T-helper 17 cell (primary cell): Measurements from ENCODE around the gene KCNQ2. TPM values are rescaled to one million over a fixed set of nuclear protein-coding genes. Genes with fewer than 3 reads are reported as not detected.
"Not testable (repeated sequence)": the region's sequence is repeated elsewhere in the genome, so short reads cannot be mapped to it uniquely, and the experiment has no call there.

Source experiments
- ATAC-seq: fragments of 150-1000 bp; cut with Tn5 transposase; 2 replicates; pipeline ENCODE4 v1.10.0; 2021; ENCODE audit warnings: mild to moderate bottlenecking, moderate library complexity
- DNase-seq, 3 donors: peaks; one replicate each; pipeline versions ENCODE4 v3.0.0 to v3.0.0-alpha.2; 2020 to 2021
- H3K9me3 ChIP-seq: one replicate; pipeline ENCODE4 v1.7.0; 2013; ENCODE audit warnings: low read length, mild to moderate bottlenecking; ENCODE audit not compliant: control insufficient read depth, poor library complexity, severe bottlenecking
- H3K27ac Mint-ChIP-seq: one replicate; pipeline ENCODE4 v1.8.0; 2022; ENCODE audit warnings: mild to moderate bottlenecking, moderate library complexity, mixed read lengths
- H3K27me3 Mint-ChIP-seq: one replicate; pipeline ENCODE4 v1.8.0; 2022; ENCODE audit warnings: mixed read lengths
- H3K36me3 Mint-ChIP-seq: one replicate; pipeline ENCODE4 v1.8.0; 2022; ENCODE audit warnings: low read depth, mixed read lengths
- H3K4me1 Mint-ChIP-seq: one replicate; pipeline ENCODE4 v1.8.0; 2022; ENCODE audit warnings: mild to moderate bottlenecking, mixed read lengths
- H3K4me3 Mint-ChIP-seq: one replicate; pipeline ENCODE4 v1.8.0; 2022; ENCODE audit warnings: mild to moderate bottlenecking, moderate library complexity, mixed read lengths
- total RNA-seq, 4 donors: library from RNA in 2 of 4; stranded (reverse) in 2 of 4; gene quantifications; one replicate each; pipeline ENCODE4 v1.2.3 and lab custom pipeline; 2022 to 2026

KCNQ2 gene
- total RNA-seq, 2 donors from 2014 or later: not detected

GRCh38 chr20:63479695-63480419 lies 7.4 kb upstream of the KCNQ2 start:
- not testable (repeated sequence) for ATAC-seq, H3K36me3 Mint-ChIP-seq, H3K27ac Mint-ChIP-seq

DNA sequence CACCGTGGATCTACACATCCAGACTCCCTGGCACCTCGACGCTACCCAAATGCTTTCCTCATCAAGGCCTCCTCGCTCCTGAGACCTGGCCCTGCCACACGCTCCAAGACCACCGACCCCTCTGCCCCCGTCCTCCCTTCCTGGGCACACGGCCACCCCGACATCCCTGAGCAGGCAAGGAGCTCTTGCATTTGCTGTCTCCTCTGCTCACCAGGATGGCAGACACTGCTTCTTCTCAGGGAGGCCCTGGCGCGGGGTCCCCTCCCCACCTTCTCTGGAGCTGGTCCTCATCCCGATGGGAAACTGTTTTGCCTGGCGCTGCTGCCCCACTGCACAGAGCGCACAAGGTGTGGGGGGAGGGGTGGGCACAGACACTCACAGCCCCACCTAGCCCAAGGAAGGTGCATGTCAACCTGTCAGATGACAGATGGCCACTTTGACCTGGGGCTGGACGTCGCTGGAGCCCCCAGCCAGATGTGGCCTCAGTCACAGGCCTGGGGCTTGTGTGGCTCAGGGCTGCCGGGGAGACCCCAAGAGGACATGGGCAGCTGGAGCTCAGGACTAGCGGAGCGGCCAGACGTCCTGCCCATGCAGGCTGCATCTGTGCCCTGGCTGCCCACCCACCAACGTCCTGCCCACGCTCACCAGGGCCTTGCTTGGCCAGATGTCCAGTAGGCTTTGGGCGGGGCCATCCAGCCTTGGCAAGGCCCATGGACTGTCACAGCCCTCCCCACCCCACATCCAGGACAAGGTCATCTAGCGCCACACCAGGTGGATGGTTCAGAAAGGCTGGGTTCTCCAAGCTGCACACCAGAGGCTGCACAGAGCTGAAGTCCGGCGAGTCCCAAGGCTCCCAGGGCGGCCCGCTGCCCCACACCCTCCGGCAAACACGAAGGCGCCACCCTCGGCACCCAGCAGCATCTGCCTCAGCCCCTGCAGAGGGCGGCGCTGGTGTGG lies 6.2 kb upstream of the KCNQ2 start:
- H3K9me3 ChIP-seq: no peaks in the 10 kb centered on the region
- peak overlapping the region; percentile 57 for H3K4me3 Mint-ChIP-seq
- ATAC-seq (no peak), DNase-seq (no peak)
- peaks cover 12% of the 10 kb centered on the region for H3K4me1 Mint-ChIP-seq
- H3K27me3 Mint-ChIP-seq: peaks cover 74% of the 10 kb centered on the region
- peaks cover 2% of the 10 kb centered on the region for H3K36me3 Mint-ChIP-seq
- H3K27ac Mint-ChIP-seq: no peak overlapping the region

More at GRCh38 chr20:63479695-63480419, 7.4 kb upstream of the KCNQ2 start:
- H3K4me1 Mint-ChIP-seq, H3K9me3 ChIP-seq, DNase-seq, H3K4me3 Mint-ChIP-seq: not testable (repeated sequence)
- peaks cover 63% of the 10 kb centered on the region for H3K27me3 Mint-ChIP-seq

GRCh38 chr20:63477944-63478343 lies 5.5 kb upstream of the KCNQ2 start:
- Mint-ChIP-seq H3K36me3 (peaks cover 2% of the 10 kb centered on the region), H3K27ac (no peak overlapping the region), H3K27me3 (peaks cover 71% of the 10 kb centered on the region), H3K4me1 (peaks cover 11% of the 10 kb centered on the region), H3K4me3 (no peak overlapping the region)
- ATAC-seq (no peak), DNase-seq (no peak)
- no peaks in the 10 kb centered on the region for H3K9me3 ChIP-seq

DNA sequence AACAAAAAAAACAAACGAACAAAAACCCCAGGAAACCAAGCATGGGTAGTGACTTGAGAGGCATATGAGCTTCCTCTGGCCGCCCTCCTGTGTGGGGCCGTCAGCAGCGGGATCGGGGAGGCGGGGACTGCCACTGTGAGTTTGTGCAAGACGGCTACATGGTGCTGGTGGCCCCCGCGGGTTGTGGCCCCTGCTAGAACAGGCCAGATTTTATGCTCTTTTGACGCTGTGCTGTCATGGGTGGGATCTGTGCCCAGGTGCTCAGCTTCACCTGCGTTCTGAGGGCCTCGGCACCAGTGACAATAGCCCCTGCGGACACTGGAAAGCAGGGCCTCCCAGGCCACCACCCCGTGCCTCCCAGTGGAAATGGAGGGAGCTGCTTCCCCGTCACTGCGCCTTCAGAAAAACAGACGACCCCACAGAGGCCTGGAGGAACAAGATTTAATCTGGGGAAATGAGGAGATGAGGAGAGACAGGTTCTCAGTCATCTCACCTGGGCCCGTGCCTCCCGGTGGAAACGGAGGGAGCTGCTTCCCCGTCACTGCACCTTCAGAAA lies 4.7 kb upstream of the KCNQ2 start:
- no peaks in the 10 kb centered on the region for H3K9me3 ChIP-seq
- peaks cover 63% of the 10 kb centered on the region for H3K27me3 Mint-ChIP-seq
- peaks cover 8% of the 10 kb centered on the region for H3K4me1 Mint-ChIP-seq
- H3K27ac Mint-ChIP-seq: no peak overlapping the region
- ATAC-seq: no peak
- H3K36me3 Mint-ChIP-seq: peaks cover 2% of the 10 kb centered on the region
- H3K4me3 Mint-ChIP-seq: no peak overlapping the region
- no peak for DNase-seq

GRCh38 chr20:63475209-63475608 lies 2.8 kb upstream of the KCNQ2 start:
- Mint-ChIP-seq H3K4me1 (peaks cover 6% of the 10 kb centered on the region), H3K27me3 (peaks cover 54% of the 10 kb centered on the region), H3K4me3 (no peak overlapping the region), H3K36me3 (peaks cover 2% of the 10 kb centered on the region), H3K27ac (no peak overlapping the region)
- no peak for ATAC-seq
- no peaks in the 10 kb centered on the region for H3K9me3 ChIP-seq
- no peak for DNase-seq

DNA sequence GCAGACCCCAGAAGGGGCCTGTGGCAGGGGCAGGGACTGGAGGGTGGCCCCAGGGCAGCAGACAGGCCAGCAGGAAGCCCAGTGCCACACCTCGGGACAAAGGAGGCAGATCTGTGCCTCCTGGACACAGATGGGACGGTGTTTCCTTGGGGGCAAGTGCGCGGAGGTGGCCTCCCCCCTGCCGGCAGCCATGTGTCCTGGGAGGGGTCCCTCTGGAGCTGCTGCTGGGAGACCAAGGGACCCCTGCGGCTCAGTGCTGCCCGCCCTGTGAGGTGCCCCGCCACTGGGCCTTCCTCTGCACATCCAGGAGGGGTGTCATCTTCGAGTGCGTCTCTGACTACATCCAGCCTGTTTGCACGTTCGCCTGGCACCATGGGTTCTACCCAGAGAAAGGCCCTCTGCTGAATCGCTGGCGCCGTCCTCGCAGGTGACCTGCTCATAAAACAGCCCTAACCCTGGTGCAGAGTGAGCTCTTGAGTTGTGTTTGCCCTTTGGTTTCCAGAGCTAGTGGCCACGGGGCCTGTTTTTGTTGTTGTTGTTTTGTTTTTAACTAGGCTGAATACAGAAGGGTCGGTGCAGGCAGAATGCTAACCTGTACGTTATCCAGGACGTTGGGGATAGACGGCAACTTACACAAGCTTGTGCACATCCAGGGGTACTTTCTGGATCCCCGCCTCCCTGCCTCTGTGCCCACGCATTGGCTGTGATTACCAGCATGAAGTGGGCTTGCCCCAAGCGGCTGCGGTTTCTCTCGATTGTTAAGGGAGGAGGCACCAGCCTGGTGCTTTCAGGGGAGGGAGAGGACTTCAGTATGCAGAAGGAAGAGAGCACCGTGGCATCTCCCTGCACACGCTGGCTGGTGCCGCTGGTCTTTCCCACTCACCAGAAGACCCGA lies 1.3 kb upstream of the KCNQ2 start:
- peaks cover 6% of the 10 kb centered on the region for H3K4me1 Mint-ChIP-seq
- DNase-seq (no peak), ATAC-seq (peak; percentile 28)
- H3K4me3 Mint-ChIP-seq: no peak overlapping the region
- peaks cover 2% of the 10 kb centered on the region for H3K36me3 Mint-ChIP-seq
- no peaks in the 10 kb centered on the region for H3K9me3 ChIP-seq
- no peak overlapping the region for H3K27ac Mint-ChIP-seq
- peaks cover 48% of the 10 kb centered on the region for H3K27me3 Mint-ChIP-seq

DNA sequence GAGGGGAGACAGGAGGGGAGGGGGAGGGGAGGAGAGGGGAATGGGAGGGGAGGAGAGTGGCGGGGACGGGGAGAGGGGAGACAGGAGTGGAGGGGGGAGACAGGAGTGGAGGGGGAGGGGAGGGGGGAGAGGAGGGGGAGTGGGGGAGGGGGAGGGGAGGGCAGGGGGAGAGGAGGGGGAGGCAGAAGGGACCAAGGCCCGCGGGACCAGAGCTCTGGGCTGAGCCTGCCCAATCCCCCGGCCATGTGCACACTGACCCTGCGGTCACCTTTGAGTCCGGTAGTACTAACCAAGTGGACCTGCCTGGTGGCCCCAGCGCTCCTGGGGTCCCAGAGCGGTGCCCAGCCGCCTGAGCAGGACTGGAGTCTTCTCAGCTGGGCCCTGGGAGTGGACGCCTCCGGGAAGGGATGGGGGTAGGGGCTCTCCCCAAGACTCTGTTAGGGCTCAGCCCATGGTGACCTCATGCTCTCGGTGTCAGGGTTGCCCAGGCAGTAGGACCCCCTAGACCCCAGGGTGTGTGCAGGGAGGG lies 471 bp upstream of the KCNQ2 start:
- no peaks in the 10 kb centered on the region for H3K9me3 ChIP-seq
- Mint-ChIP-seq H3K36me3 (peaks cover 2% of the 10 kb centered on the region), H3K27ac (no peak overlapping the region), H3K4me3 (peak overlapping the region; percentile 21), H3K27me3 (peaks cover 42% of the 10 kb centered on the region), H3K4me1 (peaks cover 4% of the 10 kb centered on the region)
- no peak for DNase-seq
- ATAC-seq: no peak

GRCh38 chr20:63471717-63471980 lies 806 bp downstream of the KCNQ2 start:
- no peaks in the 10 kb centered on the region for H3K9me3 ChIP-seq
- Mint-ChIP-seq H3K27me3 (peaks cover 38% of the 10 kb centered on the region), H3K27ac (no peak overlapping the region), H3K36me3 (peaks cover 3% of the 10 kb centered on the region), H3K4me1 (peaks cover 4% of the 10 kb centered on the region), H3K4me3 (no peak overlapping the region)
- ATAC-seq (no peak), DNase-seq (no peak)

GRCh38 chr20:63471002-63471716 lies 1.3 kb downstream of the KCNQ2 start:
- no peak overlapping the region for H3K27ac Mint-ChIP-seq
- no peaks in the 10 kb centered on the region for H3K9me3 ChIP-seq
- H3K4me1 Mint-ChIP-seq: peaks cover 4% of the 10 kb centered on the region
- peaks cover 3% of the 10 kb centered on the region for H3K36me3 Mint-ChIP-seq
- no peak for ATAC-seq
- DNase-seq: no peak
- H3K4me3 Mint-ChIP-seq: peak overlapping the region; percentile 25
- H3K27me3 Mint-ChIP-seq: peaks cover 37% of the 10 kb centered on the region

DNA sequence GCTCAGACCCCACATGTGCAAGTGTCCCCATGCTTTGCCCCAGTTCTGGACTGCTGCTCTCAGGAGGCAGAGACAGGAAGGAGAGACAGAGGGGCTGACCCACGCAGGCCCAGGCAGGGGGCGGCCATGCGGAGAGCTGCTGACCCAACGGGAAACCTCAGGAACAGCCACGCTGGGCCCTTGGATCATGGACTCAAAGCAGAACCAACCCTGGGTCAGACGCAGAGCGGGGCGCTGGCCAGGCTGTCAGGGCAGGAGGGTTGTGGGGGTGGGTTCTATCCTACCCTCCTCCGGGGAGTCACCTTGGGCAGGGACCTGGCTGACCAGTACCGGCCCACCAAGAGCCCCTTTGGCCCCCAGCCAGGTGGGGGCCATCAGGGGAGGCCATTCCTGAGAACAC lies 2.0 kb downstream of the KCNQ2 start:
- no peaks in the 10 kb centered on the region for H3K9me3 ChIP-seq
- H3K4me1 Mint-ChIP-seq: peaks cover 4% of the 10 kb centered on the region
- H3K27me3 Mint-ChIP-seq: peaks cover 29% of the 10 kb centered on the region
- H3K27ac Mint-ChIP-seq: no peak overlapping the region
- peaks cover 3% of the 10 kb centered on the region for H3K36me3 Mint-ChIP-seq
- H3K4me3 Mint-ChIP-seq: peak overlapping the region; percentile 64
- no peak for DNase-seq
- no peak for ATAC-seq

- H3K27ac Mint-ChIP-seq: no peak overlapping the region
- peaks cover 4% of the 10 kb centered on the region for H3K4me1 Mint-ChIP-seq
- DNase-seq (no peak), ATAC-seq (no peak)
- peaks cover 29% of the 10 kb centered on the region for H3K27me3 Mint-ChIP-seq
- peaks cover 2% of the 10 kb centered on the region for H3K36me3 Mint-ChIP-seq
- H3K9me3 ChIP-seq: no peaks in the 10 kb centered on the region
- no peak overlapping the region for H3K4me3 Mint-ChIP-seq
Measured at GRCh38 chr20:63469713-63470101, 2.7 kb downstream of the KCNQ2 start.

- ATAC-seq: no peak
- no peaks in the 10 kb centered on the region for H3K9me3 ChIP-seq
- no peak overlapping the region for H3K4me3 Mint-ChIP-seq
- peaks cover 24% of the 10 kb centered on the region for H3K27me3 Mint-ChIP-seq
- peaks cover 4% of the 10 kb centered on the region for H3K4me1 Mint-ChIP-seq
- DNase-seq: no peak
- H3K36me3 Mint-ChIP-seq: peaks cover 2% of the 10 kb centered on the region
- H3K27ac Mint-ChIP-seq: no peak overlapping the region
Measured at GRCh38 chr20:63469019-63469712, 3.3 kb downstream of the KCNQ2 start.
